ENCODE results near the gene MMP15.

The MMP15 gene

DNA sequence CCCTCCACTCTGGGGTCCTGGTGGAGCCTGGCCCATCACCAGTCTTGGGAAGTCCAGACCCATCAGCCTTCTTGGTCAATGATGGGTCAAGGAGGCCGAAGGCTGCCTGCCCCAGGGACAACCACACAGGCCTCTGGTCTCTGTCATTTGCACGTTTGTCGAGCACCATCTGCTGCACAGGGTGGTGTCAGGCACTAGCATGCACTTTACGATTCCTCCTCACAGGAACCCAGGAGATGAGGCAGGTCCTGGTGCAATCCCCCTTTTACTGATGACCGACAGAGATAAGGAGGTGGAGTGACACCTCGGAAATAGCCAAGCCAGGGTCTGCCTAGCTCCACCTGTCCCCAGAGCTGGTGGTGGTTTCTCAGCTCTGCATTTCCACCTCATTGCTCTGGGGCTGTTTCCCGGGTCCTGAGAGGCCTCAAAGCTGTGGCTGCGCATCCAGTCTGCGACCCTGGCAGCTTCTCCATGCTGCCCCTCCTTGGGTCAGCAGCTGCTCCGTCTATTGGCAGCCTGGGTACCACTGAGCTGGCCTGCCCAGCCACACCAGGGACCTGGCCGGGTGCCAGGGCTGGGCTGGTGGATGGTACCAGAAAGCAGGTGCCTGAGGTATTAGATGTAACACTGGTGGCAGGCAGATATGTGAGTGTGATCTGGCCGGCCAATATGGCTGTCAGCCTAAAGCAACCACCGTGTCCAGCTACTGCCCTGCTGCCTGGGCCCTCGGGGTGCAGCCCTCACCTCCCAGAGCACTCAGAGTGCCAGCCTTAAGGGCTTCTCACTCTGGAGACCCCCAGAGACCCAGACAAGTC is 10.0 kb downstream of the MMP15 start:
- DNase-seq (ENCODE audit: low read depth), result no peak
- no peak overlapping the region for H3K4me3 ChIP-seq (ENCODE audit: low read depth, low read length)
- TF ChIP-seq CTCF (IDR thresholded peaks at IDR 0.05; ENCODE audit: control insufficient read depth, extremely low read depth, insufficient read depth), result no peak

DNA sequence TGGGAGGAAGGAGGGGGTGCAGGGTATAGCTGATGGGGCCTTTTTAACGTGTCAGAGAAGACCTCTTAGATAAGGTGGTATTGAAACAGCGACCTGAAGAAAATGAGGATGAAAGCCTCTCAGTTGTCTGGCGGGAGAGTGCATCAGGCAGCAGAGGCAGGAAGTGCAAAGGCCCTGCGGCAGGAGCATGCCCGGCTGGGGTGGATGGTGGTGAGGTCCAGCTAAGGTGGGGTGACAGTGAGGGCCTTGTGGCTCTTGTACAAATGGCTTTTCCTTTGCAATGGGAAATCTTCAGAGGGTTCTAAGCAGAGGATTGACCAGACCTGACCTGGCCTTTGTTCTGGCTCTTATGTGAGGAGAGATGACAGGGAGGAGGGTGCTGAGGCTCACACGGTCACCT is 11.4 kb downstream of the MMP15 start:
- TF ChIP-seq CTCF (IDR thresholded peaks at IDR 0.05; ENCODE audit: control insufficient read depth, extremely low read depth, insufficient read depth), result no peak
- no peak for DNase-seq (ENCODE audit: low read depth)
- H3K4me3 ChIP-seq (ENCODE audit: low read depth, low read length), result no peak overlapping the region

DNA sequence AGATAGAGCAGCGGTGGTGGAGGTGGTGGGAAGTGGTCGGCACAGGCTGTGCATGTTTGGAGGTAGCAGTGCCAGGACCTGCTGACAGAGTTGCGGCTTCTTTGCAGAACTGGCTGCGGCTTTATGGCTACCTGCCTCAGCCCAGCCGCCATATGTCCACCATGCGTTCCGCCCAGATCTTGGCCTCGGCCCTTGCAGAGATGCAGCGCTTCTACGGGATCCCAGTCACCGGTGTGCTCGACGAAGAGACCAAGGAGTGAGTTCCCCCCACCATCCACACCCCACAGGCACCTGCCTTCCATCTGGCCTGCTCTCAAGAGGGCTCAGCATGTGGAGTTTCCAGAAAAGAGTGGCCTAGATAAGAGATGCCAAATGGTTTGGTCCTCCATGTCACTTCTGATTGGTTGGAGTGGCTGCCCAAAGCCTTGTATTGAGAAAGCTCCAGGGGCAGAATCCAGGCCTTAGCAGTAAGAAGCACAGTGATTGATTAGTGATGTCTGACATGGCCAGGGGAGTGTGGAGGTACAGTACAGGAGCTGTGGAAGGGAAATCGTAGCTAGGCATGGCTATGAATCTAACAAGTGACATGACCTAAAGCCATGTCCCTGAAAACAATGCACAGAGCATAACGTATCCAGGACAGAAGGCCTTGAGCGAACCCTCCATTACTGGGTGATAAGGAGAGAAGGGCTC is 12.0 kb downstream of the MMP15 start:
- DNase-seq (ENCODE audit: low read depth), result no peak
- no peak overlapping the region for H3K4me3 ChIP-seq (ENCODE audit: low read depth, low read length)
- no peak for TF ChIP-seq CTCF (IDR thresholded peaks at IDR 0.05; ENCODE audit: control insufficient read depth, extremely low read depth, insufficient read depth)

GRCh38 chr16:58038219-58038641 is 12.7 kb downstream of the MMP15 start:
- H3K4me3 ChIP-seq (ENCODE audit: low read depth, low read length), result no peak overlapping the region
- no peak for DNase-seq (ENCODE audit: low read depth)
- no peak for TF ChIP-seq CTCF (IDR thresholded peaks at IDR 0.05; ENCODE audit: control insufficient read depth, extremely low read depth, insufficient read depth)

DNA sequence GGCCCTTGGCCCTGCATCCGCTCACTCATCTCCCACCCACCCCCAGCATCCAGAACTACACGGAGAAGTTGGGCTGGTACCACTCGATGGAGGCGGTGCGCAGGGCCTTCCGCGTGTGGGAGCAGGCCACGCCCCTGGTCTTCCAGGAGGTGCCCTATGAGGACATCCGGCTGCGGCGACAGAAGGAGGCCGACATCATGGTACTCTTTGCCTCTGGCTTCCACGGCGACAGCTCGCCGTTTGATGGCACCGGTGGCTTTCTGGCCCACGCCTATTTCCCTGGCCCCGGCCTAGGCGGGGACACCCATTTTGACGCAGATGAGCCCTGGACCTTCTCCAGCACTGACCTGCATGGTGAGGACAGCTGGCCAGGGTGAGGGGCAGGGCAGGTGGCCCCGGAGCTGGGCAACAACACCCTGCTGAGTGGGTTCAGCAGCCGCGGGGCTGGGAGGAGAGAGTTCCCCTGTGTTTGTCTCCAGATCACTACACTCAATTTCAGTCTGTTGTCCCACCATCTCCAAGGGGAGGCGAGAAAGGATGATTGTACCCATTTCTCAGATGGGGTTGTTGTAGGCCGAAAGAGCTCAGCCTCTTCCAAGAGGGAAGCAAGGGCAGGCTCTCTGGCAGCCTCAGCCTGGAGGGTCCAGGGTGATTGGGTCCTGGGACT is 14.4 kb downstream of the MMP15 start:
- TF ChIP-seq CTCF (IDR thresholded peaks at IDR 0.05; ENCODE audit: control insufficient read depth, extremely low read depth, insufficient read depth), result no peak
- no peak for DNase-seq (ENCODE audit: low read depth)
- H3K4me3 ChIP-seq (ENCODE audit: low read depth, low read length), result no peak overlapping the region

GRCh38 chr16:58040496-58040846 is 14.9 kb downstream of the MMP15 start:
- TF ChIP-seq CTCF (IDR thresholded peaks at IDR 0.05; ENCODE audit: control insufficient read depth, extremely low read depth, insufficient read depth), result no peak
- no peak for DNase-seq (ENCODE audit: low read depth)
- no peak overlapping the region for H3K4me3 ChIP-seq (ENCODE audit: low read depth, low read length)
